ENCODE results near the gene HSPB6. TPM values are rescaled to one million over a fixed set of nuclear protein-coding genes. Genes with fewer than 3 reads are reported as not detected.

HSPB6 gene
- total RNA-seq, 3 donors from 2014 or later, result 3.9 to 122 (median 22.9) TPM

DNA sequence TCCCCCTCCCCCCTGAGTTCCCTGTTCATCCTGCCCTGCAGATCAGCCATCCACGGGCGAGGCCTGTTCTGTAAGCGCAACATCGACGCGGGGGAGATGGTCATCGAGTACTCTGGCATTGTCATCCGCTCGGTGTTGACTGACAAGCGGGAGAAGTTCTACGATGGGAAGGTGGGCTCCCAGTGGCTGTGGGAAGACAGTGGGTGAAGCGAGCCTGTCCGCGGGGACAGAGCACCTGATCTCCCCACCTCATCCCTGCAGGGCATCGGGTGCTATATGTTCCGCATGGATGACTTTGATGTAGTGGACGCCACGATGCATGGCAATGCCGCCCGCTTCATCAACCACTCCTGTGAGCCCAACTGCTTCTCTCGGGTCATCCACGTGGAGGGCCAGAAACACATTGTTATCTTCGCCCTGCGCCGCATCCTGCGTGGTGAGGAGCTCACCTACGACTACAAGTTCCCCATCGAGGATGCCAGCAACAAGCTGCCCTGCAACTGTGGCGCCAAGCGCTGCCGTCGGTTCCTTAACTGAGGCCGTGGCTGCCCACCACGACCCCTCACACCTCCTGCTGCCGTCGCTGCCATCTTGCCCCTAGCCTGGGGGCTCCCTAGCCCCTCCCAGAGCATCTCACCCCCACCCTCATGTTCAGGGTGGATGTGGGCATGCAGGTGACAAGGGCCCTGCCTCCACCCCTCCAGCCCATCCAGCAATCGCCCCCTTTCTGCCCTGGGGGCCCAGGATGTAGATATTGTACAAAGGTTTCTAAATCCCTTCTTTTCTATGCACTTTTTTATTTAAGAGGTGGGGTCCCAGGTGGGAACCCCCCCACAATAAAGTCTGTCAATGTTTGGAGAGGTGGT, 18.6 kb downstream of the HSPB6 start:
- Histone ChIP-seq H3K4me1 (ENCODE audit: low read depth) (peaks cover 8% of the 10 kb centered on the region), H3K4me3 (no peak overlapping the region), H3K9me3 (no peaks in the 10 kb centered on the region), H3K36me3 (ENCODE audit: low read depth) (peaks cover 4% of the 10 kb centered on the region)
- no peak for ATAC-seq
- peak in 1 of 3 donors; percentile 57 for DNase-seq
- TF ChIP-seq, protein P1, sequence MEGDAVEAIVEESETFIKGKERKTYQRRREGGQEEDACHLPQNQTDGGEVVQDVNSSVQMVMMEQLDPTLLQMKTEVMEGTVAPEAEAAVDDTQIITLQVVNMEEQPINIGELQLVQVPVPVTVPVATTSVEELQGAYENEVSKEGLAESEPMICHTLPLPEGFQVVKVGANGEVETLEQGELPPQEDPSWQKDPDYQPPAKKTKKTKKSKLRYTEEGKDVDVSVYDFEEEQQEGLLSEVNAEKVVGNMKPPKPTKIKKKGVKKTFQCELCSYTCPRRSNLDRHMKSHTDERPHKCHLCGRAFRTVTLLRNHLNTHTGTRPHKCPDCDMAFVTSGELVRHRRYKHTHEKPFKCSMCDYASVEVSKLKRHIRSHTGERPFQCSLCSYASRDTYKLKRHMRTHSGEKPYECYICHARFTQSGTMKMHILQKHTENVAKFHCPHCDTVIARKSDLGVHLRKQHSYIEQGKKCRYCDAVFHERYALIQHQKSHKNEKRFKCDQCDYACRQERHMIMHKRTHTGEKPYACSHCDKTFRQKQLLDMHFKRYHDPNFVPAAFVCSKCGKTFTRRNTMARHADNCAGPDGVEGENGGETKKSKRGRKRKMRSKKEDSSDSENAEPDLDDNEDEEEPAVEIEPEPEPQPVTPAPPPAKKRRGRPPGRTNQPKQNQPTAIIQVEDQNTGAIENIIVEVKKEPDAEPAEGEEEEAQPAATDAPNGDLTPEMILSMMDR (IDR thresholded peaks at IDR 0.05), result no peak
- intact Hi-C loops (cut with DNase I, micrococcal nuclease), result no loop called here

DNA sequence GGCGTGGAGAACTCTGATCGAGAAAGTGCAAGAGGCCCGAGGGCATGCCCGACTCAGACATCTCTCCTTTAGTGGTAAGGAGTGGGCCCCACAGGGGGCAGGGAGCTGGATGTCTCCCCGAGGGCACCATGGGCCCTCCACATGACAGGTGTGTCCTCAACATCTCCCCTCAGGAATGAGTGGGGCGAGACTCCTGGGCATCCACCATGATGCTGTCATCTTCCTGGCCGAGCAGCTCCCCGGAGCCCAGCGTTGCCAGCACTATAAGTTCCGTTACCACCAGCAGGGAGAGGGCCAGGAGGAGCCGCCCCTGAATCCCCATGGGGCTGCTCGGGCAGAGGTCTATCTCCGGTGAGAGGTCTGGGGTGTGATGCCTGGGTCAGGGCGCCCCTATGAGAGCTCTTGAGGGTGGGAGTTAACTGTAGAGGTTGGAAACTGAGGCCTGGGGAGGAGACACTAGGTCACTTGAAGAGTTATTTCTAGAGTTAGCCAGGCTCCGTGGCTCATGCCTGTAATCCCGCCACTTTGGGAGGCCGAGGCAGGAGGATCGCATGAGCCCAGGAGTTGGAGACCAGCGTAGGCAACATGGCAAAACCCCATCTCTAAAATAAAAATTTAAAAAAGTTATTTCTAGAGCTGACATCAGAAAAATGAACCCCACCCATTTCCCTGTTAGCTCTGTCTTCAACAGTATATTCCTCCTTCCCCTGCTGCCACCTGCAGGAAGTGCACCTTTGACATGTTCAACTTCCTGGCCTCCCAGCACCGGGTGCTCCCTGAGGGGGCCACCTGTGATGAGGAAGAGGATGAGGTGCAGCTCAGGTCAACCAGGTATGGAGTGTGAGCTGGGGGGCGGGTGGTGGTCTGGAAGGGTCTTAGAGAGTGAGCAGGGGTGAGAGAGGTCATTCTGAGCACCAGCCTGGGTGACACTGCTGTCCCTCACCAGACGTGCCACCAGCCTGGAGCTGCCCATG, 19.6 kb downstream of the HSPB6 start:
- intact Hi-C loops (cut with DNase I, micrococcal nuclease), result no loop called here
- Histone ChIP-seq H3K36me3 (ENCODE audit: low read depth) (peaks cover 4% of the 10 kb centered on the region), H3K9me3 (no peaks in the 10 kb centered on the region), H3K4me1 (ENCODE audit: low read depth) (peaks cover 8% of the 10 kb centered on the region), H3K4me3 (no peak overlapping the region)
- ATAC-seq, result no peak
- DNase-seq, result peak in 1 of 3 donors; percentile 47
- TF ChIP-seq, protein P1 (IDR thresholded peaks at IDR 0.05), result no peak

DNA sequence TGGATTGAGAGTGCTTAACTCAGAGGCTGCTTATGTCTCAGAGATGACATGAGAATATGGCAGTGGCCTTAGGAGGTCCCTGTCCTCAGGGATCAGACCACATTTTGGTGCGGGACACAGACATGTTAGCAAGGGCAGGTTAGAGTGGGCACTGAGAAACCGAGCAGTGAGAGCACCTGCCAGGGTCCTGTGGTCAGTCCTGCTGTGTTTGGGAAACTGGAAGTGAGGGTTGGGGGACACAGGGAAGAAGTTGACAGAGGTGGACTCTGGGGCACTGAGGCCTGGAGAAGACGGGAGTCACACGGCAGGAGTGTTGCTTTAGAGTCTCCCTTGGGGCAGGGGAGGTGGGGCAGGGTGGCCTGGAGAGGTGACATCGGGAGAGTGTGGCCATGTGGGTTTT, 21.9 kb downstream of the HSPB6 start:
- DNase-seq, result no peak
- TF ChIP-seq, protein P1 (IDR thresholded peaks at IDR 0.05), result no peak
- intact Hi-C loops (cut with DNase I, micrococcal nuclease), result no loop called here
- Histone ChIP-seq H3K4me3 (no peak overlapping the region), H3K36me3 (ENCODE audit: low read depth) (peaks cover 13% of the 10 kb centered on the region), H3K9me3 (no peaks in the 10 kb centered on the region), H3K4me1 (ENCODE audit: low read depth) (peaks cover 6% of the 10 kb centered on the region)
- no peak for ATAC-seq

DNA sequence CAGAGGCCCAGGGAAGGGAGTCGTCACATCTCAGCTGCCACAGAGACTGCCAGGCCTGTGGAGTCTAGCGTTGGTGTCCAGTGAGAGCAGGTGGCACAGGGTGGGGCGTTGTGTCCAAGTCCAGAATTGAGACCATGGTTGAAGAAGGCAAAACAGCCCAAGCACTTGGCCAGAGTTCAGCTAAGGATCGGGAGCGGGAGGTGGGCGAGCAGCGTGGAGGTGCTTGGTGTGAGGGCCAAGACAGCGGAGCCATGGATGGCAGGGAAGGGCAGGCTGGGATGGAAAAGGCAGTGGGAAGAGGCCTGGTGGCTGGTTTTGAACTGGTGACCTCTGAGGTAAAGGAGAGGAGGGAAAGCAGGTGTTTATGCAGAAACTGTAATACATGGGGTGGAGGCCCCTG, 22.6 kb downstream of the HSPB6 start:
- Histone ChIP-seq H3K4me1 (ENCODE audit: low read depth) (no peaks in the 10 kb centered on the region), H3K4me3 (no peak overlapping the region), H3K9me3 (no peaks in the 10 kb centered on the region), H3K36me3 (ENCODE audit: low read depth) (peaks cover 14% of the 10 kb centered on the region)
- ATAC-seq (no peak), DNase-seq (no peak)
- intact Hi-C loops (cut with DNase I, micrococcal nuclease), result no loop called here
- TF ChIP-seq, protein P1 (IDR thresholded peaks at IDR 0.05), result no peak

DNA sequence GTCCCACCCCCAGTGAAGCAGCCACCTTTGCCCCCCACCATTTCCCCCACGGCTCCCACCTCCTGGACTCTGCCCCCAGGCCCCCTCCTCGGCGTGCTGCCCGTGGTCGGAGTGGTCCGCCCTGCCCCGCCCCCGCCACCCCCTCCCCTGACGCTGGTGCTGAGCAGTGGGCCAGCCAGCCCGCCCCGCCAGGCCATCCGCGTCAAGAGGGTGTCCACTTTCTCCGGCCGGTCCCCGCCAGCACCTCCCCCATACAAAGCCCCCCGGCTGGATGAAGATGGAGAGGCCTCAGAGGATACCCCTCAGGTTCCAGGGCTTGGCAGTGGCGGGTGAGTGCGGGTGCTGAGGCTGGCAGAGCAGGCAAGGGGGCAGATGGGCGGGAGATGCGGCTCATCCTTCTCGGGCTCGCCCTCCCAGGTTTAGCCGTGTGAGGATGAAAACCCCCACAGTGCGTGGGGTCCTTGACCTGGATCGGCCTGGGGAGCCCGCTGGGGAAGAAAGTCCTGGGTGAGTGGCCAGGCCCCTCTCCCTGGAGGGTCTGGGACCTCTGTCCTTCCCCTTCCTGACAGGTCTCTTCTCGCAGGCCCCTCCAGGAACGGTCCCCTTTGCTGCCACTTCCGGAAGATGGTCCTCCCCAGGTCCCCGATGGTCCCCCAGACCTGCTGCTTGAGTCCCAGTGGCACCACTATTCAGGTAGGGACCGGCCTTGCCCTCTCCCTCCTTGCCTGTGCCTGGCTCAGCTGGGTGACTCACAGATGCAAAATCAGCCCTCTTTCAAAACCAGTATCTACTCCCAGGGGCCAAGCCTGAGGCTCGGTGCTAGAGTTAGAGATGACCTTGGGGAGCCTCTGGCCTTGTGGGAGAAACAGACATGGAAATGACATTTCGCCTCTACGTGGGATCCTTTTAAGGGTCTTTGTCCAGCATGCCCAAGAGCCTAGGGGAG, 23.4 kb downstream of the HSPB6 start:
- intact Hi-C loops (cut with DNase I, micrococcal nuclease), result no loop called here
- ATAC-seq, result no peak
- no peak overlapping the region for H3K4me3 ChIP-seq
- no peaks in the 10 kb centered on the region for H3K4me1 ChIP-seq (ENCODE audit: low read depth)
- peaks cover 21% of the 10 kb centered on the region for H3K36me3 ChIP-seq (ENCODE audit: low read depth)
- TF ChIP-seq, protein P1 (IDR thresholded peaks at IDR 0.05), result no peak
- peak in 1 of 3 donors; percentile 39 for DNase-seq
- no peaks in the 10 kb centered on the region for H3K9me3 ChIP-seq
